ENCODE measurements around the gene PLXNA4.

DNA sequence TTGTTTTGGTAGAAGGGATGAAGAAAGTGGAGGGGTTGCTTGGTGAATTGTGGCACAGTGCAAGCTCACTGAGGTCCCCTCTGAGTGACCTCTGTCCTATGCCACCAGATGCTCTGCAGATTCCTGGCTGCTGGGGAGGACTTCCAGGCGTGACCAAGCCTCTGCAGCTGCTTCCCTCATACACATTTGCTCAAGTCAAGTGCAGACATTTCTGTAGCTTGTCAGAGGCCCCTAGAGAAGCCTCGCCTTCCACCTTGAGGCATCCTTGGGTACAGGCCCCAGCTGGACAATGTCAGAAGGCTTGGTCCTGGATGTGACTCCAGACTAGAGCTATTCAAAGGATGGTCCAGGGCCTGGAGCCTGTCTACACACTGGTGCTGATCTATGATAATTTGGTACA lies 464.2 kb downstream of the PLXNA4 start:
- TF ChIP-seq GATA2 (IDR thresholded peaks at IDR 0.05; ENCODE audit: low read depth, low read length) (no peak), GATA3 (IDR thresholded peaks at IDR 0.05; ENCODE audit: low read depth, low read length) (no peak)

Data from SH-SY5Y (cell line).